Effector memory CD4-positive, alpha-beta T cell (primary cell): ENCODE results near the gene NINL.

Experiments used
- DNase-seq, 3 donors: peaks; one replicate each; pipeline ENCODE4 v3.0.0-alpha.2; 2020
- H3K27ac ChIP-seq: 2 replicates; pipeline ENCODE4 v1.7.0; 2013; ENCODE audit warnings: mild to moderate bottlenecking, low read length, moderate library complexity; ENCODE audit not compliant: insufficient read depth, poor library complexity, severe bottlenecking
- H3K27me3 ChIP-seq: replicated peaks from 2 replicates; pipeline ENCODE4 v1.7.0; 2013; ENCODE audit warnings: mild to moderate bottlenecking, low read length; ENCODE audit not compliant: insufficient read depth, control insufficient read depth, poor library complexity, severe bottlenecking
- H3K36me3 ChIP-seq: 2 replicates; pipeline ENCODE4 v1.7.0; 2013; ENCODE audit warnings: mild to moderate bottlenecking, low read length, moderate library complexity; ENCODE audit not compliant: control insufficient read depth, insufficient read depth
- H3K4me1 ChIP-seq: 2 replicates; pipeline ENCODE4 v1.7.0; 2013; ENCODE audit warnings: low read length, mild to moderate bottlenecking; ENCODE audit not compliant: control insufficient read depth, insufficient read depth, poor library complexity, severe bottlenecking
- H3K4me3 ChIP-seq: 2 replicates; pipeline ENCODE4 v1.7.0; 2013; ENCODE audit warnings: low read length, low read depth, mild to moderate bottlenecking; ENCODE audit not compliant: insufficient read depth, poor library complexity, severe bottlenecking
- H3K9me3 ChIP-seq: 2 replicates; pipeline ENCODE4 v1.7.0; 2013; ENCODE audit warnings: mild to moderate bottlenecking, low read length, moderate library complexity; ENCODE audit not compliant: control insufficient read depth

Gene NINL

DNA sequence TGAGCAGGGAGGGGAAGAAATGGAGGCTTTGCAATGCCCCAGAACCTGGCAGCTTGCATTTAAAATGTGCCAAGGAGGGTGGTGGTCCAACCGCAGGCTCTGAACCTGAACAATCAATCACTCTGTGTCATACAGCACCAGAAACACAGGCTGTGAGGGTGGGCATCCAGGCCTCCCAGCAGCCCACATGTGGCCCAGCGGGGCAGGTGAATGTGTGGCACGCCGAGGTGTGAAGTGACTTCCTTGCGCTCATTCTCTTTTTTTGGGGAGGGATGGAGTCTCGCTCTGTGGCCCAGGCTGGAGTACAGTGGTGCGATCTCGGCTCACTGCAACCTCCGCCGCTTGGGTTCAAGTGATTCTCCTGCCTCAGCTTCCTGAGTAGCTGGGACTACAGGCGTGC is 97.4 kb downstream of the NINL start:
- no peaks in the 10 kb centered on the region for H3K27me3 ChIP-seq
- peaks cover 10% of the 10 kb centered on the region for H3K4me1 ChIP-seq
- H3K36me3 ChIP-seq = no peaks in the 10 kb centered on the region
- H3K4me3 ChIP-seq = no peak overlapping the region
- no peaks in the 10 kb centered on the region for H3K9me3 ChIP-seq
- no peak for DNase-seq
- H3K27ac ChIP-seq = no peak overlapping the region

DNA sequence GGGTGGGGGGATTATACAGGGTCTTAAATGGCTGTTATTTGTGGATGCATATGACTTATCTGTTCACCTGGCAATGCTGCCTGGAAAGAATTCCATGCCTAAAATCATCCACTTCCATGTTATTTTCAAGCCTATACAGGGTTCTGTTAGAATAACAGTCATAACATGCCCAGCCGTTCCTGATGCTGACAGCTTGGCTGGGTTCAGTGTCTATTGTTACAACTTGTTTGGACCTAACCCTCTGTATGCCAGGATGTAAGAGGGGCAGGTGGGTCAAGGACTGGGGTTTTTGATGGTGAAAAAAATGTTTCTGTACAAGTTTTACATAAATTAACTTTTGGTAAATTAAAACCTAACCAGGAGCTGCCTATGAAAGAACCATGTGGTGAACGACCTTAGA is 98.0 kb downstream of the NINL start:
- no peaks in the 10 kb centered on the region for H3K36me3 ChIP-seq
- no peak overlapping the region for H3K4me3 ChIP-seq
- H3K27me3 ChIP-seq = no peaks in the 10 kb centered on the region
- peaks cover 10% of the 10 kb centered on the region for H3K4me1 ChIP-seq
- no peak overlapping the region for H3K27ac ChIP-seq
- no peak for DNase-seq
- no peaks in the 10 kb centered on the region for H3K9me3 ChIP-seq

DNA sequence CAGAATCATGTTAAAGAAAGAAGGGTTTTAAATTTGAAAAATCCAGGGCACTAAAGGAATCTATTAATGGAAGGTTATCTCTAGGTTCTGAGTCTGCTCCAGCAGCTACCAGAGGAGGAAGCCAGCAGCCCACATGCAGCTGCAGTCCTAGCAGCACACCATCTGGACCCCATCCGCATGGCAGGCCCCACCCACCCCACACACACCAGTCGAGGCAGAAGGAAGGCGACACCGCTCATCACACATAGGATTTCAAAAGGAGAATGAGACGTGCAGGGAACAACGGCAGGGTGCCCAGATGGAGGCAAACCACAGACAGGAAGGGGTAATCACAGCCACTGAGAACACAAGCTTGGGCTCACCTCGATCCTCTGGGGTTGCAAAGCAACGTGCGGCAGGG is 99.0 kb downstream of the NINL start:
- no peaks in the 10 kb centered on the region for H3K36me3 ChIP-seq

DNA sequence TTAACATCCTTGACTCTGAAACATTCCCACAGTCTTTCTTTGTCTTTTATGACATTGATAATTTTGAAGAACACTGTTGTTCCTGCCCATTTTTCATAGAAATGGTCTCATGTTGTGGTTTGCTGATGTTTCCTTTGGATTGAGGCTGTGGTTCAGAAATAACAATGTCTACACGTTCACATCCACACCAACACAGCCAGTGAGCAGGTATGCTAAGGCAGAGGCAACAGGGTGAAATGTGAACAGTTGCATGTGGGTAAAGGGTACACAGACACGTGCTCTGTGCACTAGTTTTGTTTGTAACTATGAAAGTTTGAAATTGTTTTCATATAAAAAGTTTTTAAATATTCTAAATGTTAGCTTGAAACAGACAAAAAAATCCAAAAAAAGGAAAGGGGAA is 99.5 kb downstream of the NINL start:
- DNase-seq = no peak
- Histone ChIP-seq H3K27ac (no peak overlapping the region), H3K4me1 (peaks cover 10% of the 10 kb centered on the region)

More for the DNA sequence above, 99.0 kb downstream of the NINL start:
- Histone ChIP-seq H3K4me1 (peaks cover 10% of the 10 kb centered on the region), H3K27ac (no peak overlapping the region), H3K4me3 (no peak overlapping the region), H3K27me3 (no peaks in the 10 kb centered on the region), H3K9me3 (no peaks in the 10 kb centered on the region)
- DNase-seq = no peak

DNA sequence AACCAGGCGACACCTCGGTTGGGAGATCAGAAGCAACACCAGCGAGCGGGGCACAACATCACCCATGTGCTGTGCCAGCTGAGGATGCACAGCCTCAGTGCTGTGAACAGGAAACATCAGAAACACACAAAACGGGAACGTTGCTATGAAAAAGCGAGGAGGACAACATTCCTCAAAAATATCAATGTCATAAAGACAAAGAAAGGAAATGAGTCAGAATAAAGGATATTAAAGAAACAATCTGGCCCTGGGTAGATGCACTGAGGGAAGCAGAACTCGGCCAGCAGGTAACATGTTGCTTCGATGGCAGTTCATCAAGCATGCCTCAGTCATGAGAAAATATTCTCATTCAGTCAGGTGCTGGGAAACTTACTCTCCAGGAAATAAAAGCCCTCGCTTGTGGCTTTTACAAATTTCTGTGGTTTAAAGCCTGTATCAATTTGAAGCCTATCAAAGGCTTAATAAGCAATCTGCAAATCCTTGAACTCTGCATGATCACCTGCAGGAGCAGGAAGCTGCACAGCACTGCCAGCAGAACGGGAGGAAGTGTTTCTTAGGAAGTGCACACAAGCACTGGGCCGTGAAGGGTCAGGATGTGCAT is 100.3 kb downstream of the NINL start:
- H3K36me3 ChIP-seq = no peaks in the 10 kb centered on the region
- H3K4me1 ChIP-seq = peaks cover 10% of the 10 kb centered on the region
- H3K27ac ChIP-seq = no peak overlapping the region
- no peak for DNase-seq
- H3K4me3 ChIP-seq = no peak overlapping the region
- H3K27me3 ChIP-seq = no peaks in the 10 kb centered on the region
- H3K9me3 ChIP-seq = no peaks in the 10 kb centered on the region

More for the DNA sequence above, 99.5 kb downstream of the NINL start:
- no peaks in the 10 kb centered on the region for H3K9me3 ChIP-seq
- H3K4me3 ChIP-seq = no peak overlapping the region
- H3K36me3 ChIP-seq = no peaks in the 10 kb centered on the region
- no peaks in the 10 kb centered on the region for H3K27me3 ChIP-seq

DNA sequence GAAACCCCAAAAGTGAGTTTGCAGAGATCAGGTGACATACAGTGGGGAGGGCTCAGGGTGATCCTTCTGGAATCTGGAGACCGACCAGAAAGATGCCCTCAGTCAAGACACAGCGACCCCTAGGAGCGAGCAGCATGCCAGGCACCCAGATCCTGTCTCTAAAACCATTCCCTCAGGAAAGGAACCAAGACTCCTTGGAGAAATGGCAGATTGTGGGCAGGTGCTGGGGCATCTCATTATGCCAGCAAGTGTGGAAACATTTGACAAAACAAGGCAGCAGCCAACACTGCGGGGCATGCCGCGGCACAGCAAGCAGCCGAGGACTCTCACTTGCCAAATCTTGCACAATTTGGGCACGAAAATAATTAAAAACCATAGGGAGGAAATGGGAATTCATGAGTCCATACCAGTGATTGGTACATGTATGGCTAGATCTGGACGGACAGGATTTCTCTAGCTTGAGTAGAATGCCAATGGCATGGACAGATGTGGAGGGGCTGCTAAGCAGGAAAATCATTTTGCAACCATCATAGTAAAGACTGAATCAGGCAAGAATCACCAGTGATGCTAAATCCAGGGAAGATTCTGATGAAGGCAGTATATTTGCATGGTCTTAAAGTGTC is 101.0 kb downstream of the NINL start:
- Histone ChIP-seq H3K4me3 (no peak overlapping the region), H3K4me1 (peaks cover 10% of the 10 kb centered on the region), H3K27ac (no peak overlapping the region), H3K36me3 (no peaks in the 10 kb centered on the region), H3K9me3 (no peaks in the 10 kb centered on the region), H3K27me3 (no peaks in the 10 kb centered on the region)
- DNase-seq = no peak

DNA sequence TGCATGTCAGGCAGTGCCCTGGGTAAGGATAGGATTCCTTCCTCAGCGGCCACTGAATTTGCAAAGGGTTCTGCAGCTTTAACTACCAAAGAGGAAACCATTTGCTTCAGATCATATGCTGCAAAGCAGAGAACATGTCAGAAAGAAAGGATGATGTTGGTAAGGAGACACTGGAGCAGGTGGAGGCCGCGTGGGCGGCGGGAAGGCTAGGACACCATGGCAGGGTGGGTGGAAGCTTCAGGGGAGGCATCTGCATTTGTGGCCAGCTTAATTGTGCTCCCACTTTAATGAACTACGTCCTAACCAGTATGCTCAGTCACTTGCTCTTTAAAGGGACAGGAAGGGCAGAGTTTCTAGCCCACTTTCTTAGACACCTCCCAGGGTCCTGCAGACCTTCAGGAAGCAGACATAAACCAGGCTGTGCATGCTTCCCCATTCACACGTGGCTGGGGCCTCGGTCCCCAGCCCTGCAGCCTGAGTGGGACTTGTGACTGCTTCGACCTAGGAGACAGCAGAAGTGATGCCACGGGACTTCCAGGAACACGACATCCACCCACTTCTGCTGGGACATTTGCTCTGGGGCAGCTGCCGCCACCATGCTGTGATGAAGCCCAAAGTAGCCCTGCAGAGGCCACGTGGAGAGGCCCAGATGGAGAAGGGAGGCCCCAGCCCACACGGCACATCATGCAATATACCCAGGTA is 101.7 kb downstream of the NINL start:
- H3K4me3 ChIP-seq = no peak overlapping the region
- DNase-seq = no peak
- no peaks in the 10 kb centered on the region for H3K9me3 ChIP-seq
- no peaks in the 10 kb centered on the region for H3K27me3 ChIP-seq
- H3K36me3 ChIP-seq = no peaks in the 10 kb centered on the region
- H3K4me1 ChIP-seq = peaks cover 10% of the 10 kb centered on the region
- no peak overlapping the region for H3K27ac ChIP-seq

DNA sequence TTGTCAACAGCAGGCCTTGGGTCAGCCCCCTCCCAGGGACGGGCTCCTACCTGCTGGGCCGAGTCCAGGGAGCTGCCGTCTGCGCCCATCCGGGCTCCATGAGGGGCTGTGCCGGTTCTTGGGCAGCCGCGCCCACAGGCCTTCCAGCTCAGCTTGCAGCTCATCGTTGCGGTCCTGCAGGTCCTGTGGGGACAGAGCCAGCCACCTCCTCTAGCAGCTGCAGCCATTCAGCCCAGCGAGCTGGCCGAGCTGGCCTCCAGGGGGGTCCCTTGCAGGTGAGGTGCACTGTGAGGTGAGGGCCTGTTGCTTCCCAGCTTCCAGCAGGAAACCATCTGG is 103.4 kb downstream of the NINL start:
- Histone ChIP-seq H3K9me3 (no peaks in the 10 kb centered on the region), H3K36me3 (no peaks in the 10 kb centered on the region), H3K27me3 (no peaks in the 10 kb centered on the region), H3K4me1 (peaks cover 10% of the 10 kb centered on the region), H3K27ac (no peak overlapping the region), H3K4me3 (no peak overlapping the region)
- no peak for DNase-seq

DNA sequence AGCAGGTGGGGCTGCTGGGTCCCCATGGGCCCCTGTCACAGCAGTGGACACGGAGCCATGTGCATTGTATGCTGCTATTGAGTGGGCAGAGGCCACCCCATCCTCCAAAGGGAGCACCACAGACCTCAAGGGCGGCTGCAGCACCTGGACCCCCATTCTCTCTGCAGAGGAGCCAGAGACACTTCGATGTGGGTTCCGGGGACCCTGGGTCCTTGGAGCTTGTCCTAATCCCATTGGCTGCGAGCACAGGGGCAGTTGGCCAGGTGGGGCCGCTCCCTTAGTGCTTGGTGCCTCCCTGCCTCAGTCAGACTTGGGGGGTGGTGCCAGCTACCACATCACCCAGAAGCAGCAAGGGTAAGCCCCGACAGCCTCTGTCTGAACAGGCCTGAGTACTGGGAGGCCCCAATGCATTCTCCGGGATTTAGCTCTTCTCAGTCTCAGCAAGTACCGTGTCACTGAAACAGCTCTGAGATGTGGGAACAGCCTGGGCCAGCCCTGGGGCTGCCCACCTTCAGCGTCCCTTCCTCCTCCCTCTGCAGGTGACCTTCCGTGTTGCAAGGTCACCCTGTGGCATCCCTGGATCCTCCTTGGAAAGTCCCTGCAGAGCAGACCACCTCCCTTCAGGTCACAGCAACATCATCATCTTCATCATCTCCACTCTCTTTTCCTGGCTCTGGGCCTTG is 104.0 kb downstream of the NINL start:
- H3K4me1 ChIP-seq = peaks cover 10% of the 10 kb centered on the region
- H3K27ac ChIP-seq = no peak overlapping the region
- no peaks in the 10 kb centered on the region for H3K27me3 ChIP-seq
- H3K9me3 ChIP-seq = no peaks in the 10 kb centered on the region
- H3K36me3 ChIP-seq = no peaks in the 10 kb centered on the region
- no peak overlapping the region for H3K4me3 ChIP-seq
- no peak for DNase-seq

DNA sequence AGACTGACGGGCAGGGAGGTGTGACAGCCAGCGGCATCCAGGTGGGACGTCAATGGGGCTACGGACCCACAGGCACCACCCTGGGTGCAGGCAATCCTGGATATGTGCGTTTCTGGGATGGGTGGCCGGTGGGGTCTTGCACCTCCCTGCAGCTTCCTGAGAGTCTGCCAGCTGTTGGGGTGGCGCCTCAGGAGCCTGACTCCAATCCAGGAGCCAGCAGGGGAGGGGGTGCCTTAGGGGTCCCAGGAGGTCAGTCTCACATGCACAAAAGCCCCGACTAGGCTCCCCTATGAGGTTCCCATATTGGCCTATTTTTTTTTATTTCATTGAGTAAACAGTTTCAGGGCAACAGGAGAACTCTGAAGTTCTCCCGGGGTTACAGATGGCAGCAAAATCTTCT is 104.5 kb downstream of the NINL start:
- H3K4me1 ChIP-seq = peaks cover 7% of the 10 kb centered on the region
- H3K36me3 ChIP-seq = no peaks in the 10 kb centered on the region
- DNase-seq = no peak
- H3K4me3 ChIP-seq = no peak overlapping the region
- H3K27ac ChIP-seq = no peak overlapping the region
- no peaks in the 10 kb centered on the region for H3K27me3 ChIP-seq
- H3K9me3 ChIP-seq = no peaks in the 10 kb centered on the region
